Fibroblast of lung (primary cell): ENCODE results near the gene SLTM. TPM values are rescaled to one million over a fixed set of nuclear protein-coding genes. Genes with fewer than 3 reads are reported as not detected.
"Not testable (repeated sequence)": the region's sequence is repeated elsewhere in the genome, so short reads cannot be mapped to it uniquely, and the experiment has no call there.

Experiments used
- DNase-seq, 2 donors: peaks; one replicate each; pipeline versions ENCODE4 v3.0.0 to v3.0.0-alpha.2; 2010; ENCODE audit warnings: low read depth in 2 of 2
- H2AFZ ChIP-seq: 2 replicates; pipeline ENCODE4 v1.5.1; 2012; ENCODE audit warnings: low read length, control low read depth, inconsistent platforms
- H3K27ac ChIP-seq: 2 replicates; pipeline ENCODE4 v1.5.1; 2011; ENCODE audit warnings: low read length, control low read depth; ENCODE audit not compliant: insufficient read depth
- H3K27me3 ChIP-seq: 2 replicates; pipeline ENCODE4 v1.5.1; 2011; ENCODE audit warnings: mild to moderate bottlenecking, low read length; ENCODE audit not compliant: control insufficient read depth, insufficient read depth
- H3K36me3 ChIP-seq: 2 replicates; pipeline ENCODE4 v1.5.1; 2011; ENCODE audit warnings: low read length; ENCODE audit not compliant: control insufficient read depth, insufficient read depth
- H3K4me1 ChIP-seq: 2 replicates; pipeline ENCODE4 v1.5.1; 2011; ENCODE audit warnings: low read length; ENCODE audit not compliant: control insufficient read depth, insufficient read depth; ENCODE audit errors: extremely low read depth
- H3K4me2 ChIP-seq: 2 replicates; pipeline ENCODE4 v1.5.1; 2011; ENCODE audit warnings: low read length, control low read depth; ENCODE audit not compliant: insufficient read depth; ENCODE audit errors: extremely low read depth
- H3K4me3 ChIP-seq, 4 experiments: fragments of 200-600 bp in 1 of 4; sonication (generic) in 1 of 4; replicated peaks in 1 of 4; 2 replicates each; pipeline ENCODE4 v1.5.1; 2011 to 2016; ENCODE audit warnings: low read length in 4 of 4, low read depth in 3 of 4, mild to moderate bottlenecking in 3 of 4, control low read depth in 2 of 4, inconsistent platforms in 1 of 4, mixed read lengths in 1 of 4; ENCODE audit not compliant: insufficient read depth in 1 of 4; ENCODE audit errors: control extremely low read depth in 1 of 4
- H3K79me2 ChIP-seq: 2 replicates; pipeline ENCODE4 v1.5.1; 2012; ENCODE audit warnings: mild to moderate bottlenecking, low read length, inconsistent platforms; ENCODE audit not compliant: control insufficient read depth, insufficient read depth
- H3K9ac ChIP-seq: 2 replicates; pipeline ENCODE4 v1.5.1; 2011; ENCODE audit warnings: mild to moderate bottlenecking, low read length, control low read depth; ENCODE audit not compliant: insufficient read depth
- H3K9me3 ChIP-seq: 2 replicates; pipeline ENCODE4 v1.5.1; 2012; ENCODE audit warnings: low read depth, low read length; ENCODE audit not compliant: control insufficient read depth, insufficient read depth
- H4K20me1 ChIP-seq: 2 replicates; pipeline ENCODE4 v1.5.1; 2011; ENCODE audit warnings: low read length; ENCODE audit not compliant: control insufficient read depth, insufficient read depth; ENCODE audit errors: extremely low read depth
- EZH2 ChIP-seq: IDR thresholded peaks from 2 replicates; pipeline ENCODE4 v1.5.1; 2012; ENCODE audit warnings: low read length, control low read depth, mild to moderate bottlenecking; ENCODE audit errors: missing control alignments
- polyA plus RNA-seq, 2 donors: library from polyadenylated mRNA; depleted of rRNA in 1 of 2; stranded (reverse) in 1 of 2; unstranded in 1 of 2; fragments of >200 nt; gene quantifications; 2 replicates each; pipeline ENCODE4 v1.2.1, GENCODE V29; 2011 to 2012; ENCODE audit warnings: missing spikeins in 1 of 2
- total RNA-seq: library from RNA; depleted of rRNA; stranded (reverse); fragments of >200 nt; gene quantifications from 2 replicates; pipeline ENCODE4 v1.2.1, GENCODE V29; 2014
- TF ChIP-seq, protein P1 (sequence below), 2 donors: IDR thresholded peaks in 1 of 2; conservative IDR thresholded peaks in 1 of 2; 1 replicate in 1 of 2; 2 replicates in 1 of 2; pipeline ENCODE4 v1.5.1; 2011 to 2012; ENCODE audit warnings: low read length in 2 of 2, control low read depth in 1 of 2, inconsistent platforms in 1 of 2, low read depth in 1 of 2, mild to moderate bottlenecking in 1 of 2

The SLTM gene
- total and polyA plus RNA-seq, 2 donors (not counting 1 experiment from before 2014, with no cell fraction given): 19.3 to 67.2 TPM

GRCh38 chr15:58886921-58887320 lies 46.6 kb downstream of the SLTM start:
- Histone ChIP-seq H3K36me3 (peaks cover 21% of the 10 kb centered on the region), H3K9me3 (no peaks in the 10 kb centered on the region), H3K27me3 (no peaks in the 10 kb centered on the region), H3K4me3 (no peak overlapping the region), H3K4me1 (no peaks in the 10 kb centered on the region), H3K9ac (no peak overlapping the region), H3K4me2 (no peak overlapping the region), H4K20me1 (no peaks in the 10 kb centered on the region), H3K27ac (no peak overlapping the region), H2AFZ (no peak overlapping the region), H3K79me2 (no peaks in the 10 kb centered on the region)
- DNase-seq: no peak
- TF ChIP-seq, protein P1, sequence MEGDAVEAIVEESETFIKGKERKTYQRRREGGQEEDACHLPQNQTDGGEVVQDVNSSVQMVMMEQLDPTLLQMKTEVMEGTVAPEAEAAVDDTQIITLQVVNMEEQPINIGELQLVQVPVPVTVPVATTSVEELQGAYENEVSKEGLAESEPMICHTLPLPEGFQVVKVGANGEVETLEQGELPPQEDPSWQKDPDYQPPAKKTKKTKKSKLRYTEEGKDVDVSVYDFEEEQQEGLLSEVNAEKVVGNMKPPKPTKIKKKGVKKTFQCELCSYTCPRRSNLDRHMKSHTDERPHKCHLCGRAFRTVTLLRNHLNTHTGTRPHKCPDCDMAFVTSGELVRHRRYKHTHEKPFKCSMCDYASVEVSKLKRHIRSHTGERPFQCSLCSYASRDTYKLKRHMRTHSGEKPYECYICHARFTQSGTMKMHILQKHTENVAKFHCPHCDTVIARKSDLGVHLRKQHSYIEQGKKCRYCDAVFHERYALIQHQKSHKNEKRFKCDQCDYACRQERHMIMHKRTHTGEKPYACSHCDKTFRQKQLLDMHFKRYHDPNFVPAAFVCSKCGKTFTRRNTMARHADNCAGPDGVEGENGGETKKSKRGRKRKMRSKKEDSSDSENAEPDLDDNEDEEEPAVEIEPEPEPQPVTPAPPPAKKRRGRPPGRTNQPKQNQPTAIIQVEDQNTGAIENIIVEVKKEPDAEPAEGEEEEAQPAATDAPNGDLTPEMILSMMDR (conservative IDR thresholded peaks at IDR 0.05 in 1 of 2, IDR thresholded peaks at IDR 0.05 in 1 of 2; ENCODE audit: low read depth in 1 of 2, low read length in 2 of 2): no peak

DNA sequence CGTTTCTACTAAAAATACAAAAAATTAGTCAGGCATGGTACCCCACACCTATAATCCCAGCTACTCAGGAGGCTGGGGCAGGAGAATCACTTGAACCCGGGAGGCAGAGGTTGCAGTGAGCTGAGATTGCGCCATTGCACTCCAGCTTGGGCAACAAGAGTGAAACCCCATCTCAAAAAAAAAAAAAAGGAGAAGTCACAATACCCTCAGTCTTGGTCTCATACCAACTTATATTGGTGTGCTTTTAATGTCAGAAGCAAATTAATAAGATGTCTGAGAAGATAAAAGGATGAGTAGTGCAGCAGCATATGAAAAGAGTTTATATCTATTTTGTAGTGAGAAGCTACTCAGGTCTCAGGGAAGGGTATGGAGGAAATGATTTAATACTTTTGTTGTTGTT lies 49.6 kb downstream of the SLTM start:
- H3K4me3 ChIP-seq, H2AFZ ChIP-seq, H3K4me1 ChIP-seq, H3K4me2 ChIP-seq, H3K9me3 ChIP-seq, H3K27me3 ChIP-seq, H3K79me2 ChIP-seq, H3K27ac ChIP-seq, H4K20me1 ChIP-seq, DNase-seq, H3K9ac ChIP-seq: not testable (repeated sequence)
- peaks cover 18% of the 10 kb centered on the region for H3K36me3 ChIP-seq

- Histone ChIP-seq H3K4me2 (no peak overlapping the region), H3K27ac (no peak overlapping the region), H2AFZ (no peak overlapping the region), H4K20me1 (no peaks in the 10 kb centered on the region), H3K4me3 (no peak overlapping the region), H3K27me3 (no peaks in the 10 kb centered on the region), H3K79me2 (no peaks in the 10 kb centered on the region), H3K9ac (no peak overlapping the region), H3K4me1 (no peaks in the 10 kb centered on the region), H3K9me3 (no peaks in the 10 kb centered on the region), H3K36me3 (peaks cover 17% of the 10 kb centered on the region)
- DNase-seq: no peak
- TF ChIP-seq EZH2: no peak
- TF ChIP-seq, protein P1 (conservative IDR thresholded peaks at IDR 0.05 in 1 of 2, IDR thresholded peaks at IDR 0.05 in 1 of 2; ENCODE audit: low read depth in 1 of 2, low read length in 2 of 2): no peak
Observed at GRCh38 chr15:58882243-58882642, 51.2 kb downstream of the SLTM start.

- Histone ChIP-seq H3K4me2 (no peak overlapping the region), H4K20me1 (no peaks in the 10 kb centered on the region), H3K4me1 (no peaks in the 10 kb centered on the region), H3K79me2 (no peaks in the 10 kb centered on the region), H3K27ac (no peak overlapping the region), H2AFZ (no peak overlapping the region), H3K9ac (no peak overlapping the region), H3K4me3 (no peak overlapping the region), H3K27me3 (no peaks in the 10 kb centered on the region), H3K36me3 (peaks cover 12% of the 10 kb centered on the region), H3K9me3 (no peaks in the 10 kb centered on the region)
- DNase-seq: no peak
- no peak for TF ChIP-seq EZH2
- TF ChIP-seq, protein P1 (conservative IDR thresholded peaks at IDR 0.05 in 1 of 2, IDR thresholded peaks at IDR 0.05 in 1 of 2; ENCODE audit: low read depth in 1 of 2, low read length in 2 of 2): no peak
Observed at GRCh38 chr15:58880320-58880719, 53.2 kb downstream of the SLTM start.
